GM11168 (cell line): ENCODE measurements around the gene BEGAIN.
"Not testable (repeated sequence)": the region's sequence is repeated elsewhere in the genome, so short reads cannot be mapped to it uniquely, and the experiment has no call there.

Experiments
- in situ Hi-C: fragments of 300-500 bp; cut with MboI; formaldehyde crosslinking; loops from one replicate; pipeline ENCODE4 v1.12.0; 2022; ENCODE audit warnings: low sequenced_read_pairs; ENCODE audit not compliant: unreplicated experiment

The BEGAIN gene

GRCh38 chr14:100529561-100530031 lies 57.6 kb downstream of the BEGAIN start:
- in situ Hi-C loops: no loop called here

- in situ Hi-C loops: no loop called here
Measured at GRCh38 chr14:100528962-100529560, 58.2 kb downstream of the BEGAIN start.

GRCh38 chr14:100526632-100527031 lies 60.6 kb downstream of the BEGAIN start:
- in situ Hi-C loops: no loop called here

GRCh38 chr14:100526057-100526456 lies 61.2 kb downstream of the BEGAIN start:
- in situ Hi-C loops: no loop called here

- in situ Hi-C loops: no loop called here
Measured at GRCh38 chr14:100525615-100526014, 61.6 kb downstream of the BEGAIN start.

GRCh38 chr14:100524933-100525243 lies 62.3 kb downstream of the BEGAIN start:
- in situ Hi-C loops: no loop called here

- in situ Hi-C loops: no loop called here
Measured at GRCh38 chr14:100524233-100524932, 62.8 kb downstream of the BEGAIN start.

- in situ Hi-C loops: no loop called here
Measured at GRCh38 chr14:100523843-100524169, 63.4 kb downstream of the BEGAIN start.

GRCh38 chr14:100523131-100523842 lies 63.9 kb downstream of the BEGAIN start:
- in situ Hi-C loops: no loop called here

- in situ Hi-C loops: no loop called here
Measured at GRCh38 chr14:100522616-100523099, 64.6 kb downstream of the BEGAIN start.

GRCh38 chr14:100506053-100506452 lies 81.2 kb downstream of the BEGAIN start:
- in situ Hi-C loops: not testable (repeated sequence)

- in situ Hi-C loops: no loop called here
Measured at GRCh38 chr14:100504372-100505078, 82.7 kb downstream of the BEGAIN start.

GRCh38 chr14:100503251-100503650 lies 84.0 kb downstream of the BEGAIN start:
- in situ Hi-C loops: no loop called here

GRCh38 chr14:100502622-100503220 lies 84.5 kb downstream of the BEGAIN start:
- in situ Hi-C loops: no loop called here

- in situ Hi-C loops: no loop called here
Measured at GRCh38 chr14:100500128-100500527, 87.1 kb downstream of the BEGAIN start.

- in situ Hi-C loops: no loop called here
Measured at GRCh38 chr14:100498068-100498467, 89.1 kb downstream of the BEGAIN start.

- in situ Hi-C loops: no loop called here
Measured at GRCh38 chr14:100495917-100496316, 91.3 kb downstream of the BEGAIN start.

GRCh38 chr14:100494645-100495044 lies 92.6 kb downstream of the BEGAIN start:
- in situ Hi-C loops: no loop called here

- in situ Hi-C loops: no loop called here
Measured at GRCh38 chr14:100490252-100490651, 97.0 kb downstream of the BEGAIN start.

- in situ Hi-C loops: no loop called here
Measured at GRCh38 chr14:100488057-100488456, 99.2 kb downstream of the BEGAIN start.
